Measurements from ENCODE around the gene OTOF.
A peak's percentile ranks its signal among the peaks of the same experiment; 100 is the strongest.
"Not testable (repeated sequence)": the region's sequence is repeated elsewhere in the genome, so short reads cannot be mapped to it uniquely, and the experiment has no call there.

OTOF gene

DNA sequence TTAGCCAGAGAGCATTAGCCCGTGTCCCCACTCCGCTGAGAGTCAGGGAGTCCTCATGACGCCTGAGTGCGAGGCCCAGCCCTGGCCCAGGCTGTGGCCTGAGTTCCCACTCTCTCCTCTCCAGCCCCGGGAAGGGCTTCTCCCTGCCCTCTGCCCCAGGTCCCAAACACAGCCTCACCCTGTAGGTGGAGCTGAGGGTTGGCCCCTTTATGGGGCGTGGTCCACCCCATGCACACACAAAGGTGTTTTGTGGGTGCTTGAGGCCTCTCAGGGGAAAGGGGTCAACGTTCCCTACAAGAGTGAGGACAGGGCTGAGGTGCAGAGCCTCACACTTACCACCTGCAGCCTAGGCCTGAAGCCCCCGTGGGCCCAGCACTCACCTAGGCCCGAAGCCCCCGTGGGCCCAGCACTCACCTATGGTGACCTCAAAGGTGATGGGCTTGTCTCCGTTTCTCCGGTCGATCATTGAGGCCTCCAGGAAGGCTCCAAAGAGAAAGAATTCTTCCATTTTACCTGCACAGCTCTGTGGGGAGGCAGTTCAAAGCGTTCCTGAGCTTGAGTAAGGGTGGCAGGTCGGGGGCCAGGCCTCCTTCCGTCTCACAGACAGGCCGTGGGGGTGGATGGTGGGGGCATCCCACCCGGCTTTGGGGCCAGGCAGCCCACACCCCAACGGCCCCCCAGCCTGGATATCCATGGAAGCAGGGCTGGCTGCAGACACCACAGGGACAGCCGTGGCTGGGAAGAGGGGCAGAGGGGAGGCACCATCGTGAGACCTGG is 2.1 kb upstream of the OTOF start:
- DNase-seq = no peak

DNA sequence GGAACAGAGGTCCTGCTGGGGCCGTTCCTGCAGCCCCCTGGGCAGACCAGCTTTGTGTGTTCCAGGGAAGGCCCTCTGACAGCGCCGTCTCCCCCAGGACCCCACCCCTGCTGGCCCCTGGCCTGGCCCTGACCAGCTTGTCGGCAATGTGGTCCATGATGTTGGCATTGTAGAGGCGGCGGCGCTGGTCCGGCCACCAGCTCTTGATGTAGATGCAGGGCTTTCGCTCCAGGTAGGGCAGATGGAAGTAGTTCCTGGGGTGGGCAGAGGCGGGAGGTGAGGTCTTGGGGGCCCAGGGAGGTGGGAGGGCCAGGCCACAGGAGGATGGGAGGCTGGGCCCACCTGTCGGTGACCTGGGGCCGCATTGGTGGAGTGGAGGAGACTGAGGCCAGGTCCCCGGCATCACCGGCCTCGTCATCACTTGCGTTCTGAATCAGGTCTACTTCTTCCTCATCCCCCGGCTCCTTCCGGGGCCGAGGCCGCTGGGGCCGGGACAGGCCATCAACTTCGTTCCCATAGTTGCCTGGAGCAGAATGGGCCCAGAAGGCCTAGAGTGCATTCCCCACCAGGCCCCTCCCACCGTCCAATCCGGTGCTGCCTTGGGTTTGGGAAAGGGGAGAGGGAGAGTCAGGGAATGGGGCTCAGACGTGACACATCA is 1.3 kb upstream of the OTOF start:
- DNase-seq = no peak

DNA sequence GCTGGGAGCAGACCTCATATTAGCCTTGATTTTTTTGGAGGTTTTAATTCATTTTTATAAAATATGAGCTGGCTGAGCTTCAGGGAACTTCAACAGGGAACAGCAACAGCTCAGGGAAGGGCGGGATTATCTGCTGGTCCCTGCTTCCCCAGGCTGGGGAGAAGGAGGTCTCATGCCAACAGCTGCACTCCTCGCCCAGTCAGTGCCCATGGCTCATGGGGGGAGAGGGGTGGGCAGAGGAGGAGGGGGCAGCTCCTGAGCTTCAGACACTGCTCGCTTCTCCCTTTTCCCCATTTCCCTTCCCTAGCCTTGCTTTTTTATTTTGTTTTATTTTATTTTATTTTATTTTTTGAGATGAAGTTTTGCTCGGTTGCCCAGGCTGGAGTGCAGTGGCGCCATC is 442 bp upstream of the OTOF start:
- DNase-seq = no peak

DNA sequence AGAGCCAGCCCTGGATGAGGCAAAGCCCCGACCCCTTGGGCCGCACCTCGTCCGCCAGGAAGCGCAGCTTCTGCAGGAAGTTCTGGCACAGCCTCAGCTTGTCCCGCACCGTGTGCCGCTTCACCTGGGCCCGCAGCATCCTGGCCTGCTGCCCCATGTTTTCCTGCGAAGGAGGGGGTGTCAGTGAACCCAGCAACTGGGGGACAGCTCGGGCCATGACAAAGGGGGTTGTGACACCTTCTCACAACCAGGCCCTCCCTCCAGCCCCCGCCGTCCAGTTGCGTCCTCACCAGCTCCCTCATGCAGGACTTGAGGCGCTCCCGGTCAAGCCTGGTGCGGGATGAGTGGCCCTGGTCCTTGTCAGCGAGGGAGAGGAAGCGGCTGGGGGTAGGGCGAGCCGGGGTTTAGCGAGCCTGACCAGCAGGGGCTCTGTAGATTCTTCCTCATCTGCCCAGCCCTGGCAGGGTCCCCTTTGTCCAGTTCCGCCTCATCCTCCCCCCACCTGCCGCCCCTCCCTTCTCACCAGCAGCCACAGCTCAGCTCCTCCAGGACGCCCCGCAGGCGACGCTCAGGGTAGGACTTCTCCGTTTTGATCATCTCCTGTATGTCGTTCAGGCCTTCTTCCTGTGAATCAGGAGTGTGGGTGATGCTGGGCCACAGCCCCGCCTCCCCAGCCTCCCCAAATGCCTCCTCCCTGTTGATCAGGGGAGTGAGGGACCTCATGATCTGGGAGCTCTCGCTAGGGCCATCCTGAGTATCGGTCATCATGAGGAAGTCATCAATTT is 606 bp downstream of the OTOF start:
- no peak for DNase-seq

DNA sequence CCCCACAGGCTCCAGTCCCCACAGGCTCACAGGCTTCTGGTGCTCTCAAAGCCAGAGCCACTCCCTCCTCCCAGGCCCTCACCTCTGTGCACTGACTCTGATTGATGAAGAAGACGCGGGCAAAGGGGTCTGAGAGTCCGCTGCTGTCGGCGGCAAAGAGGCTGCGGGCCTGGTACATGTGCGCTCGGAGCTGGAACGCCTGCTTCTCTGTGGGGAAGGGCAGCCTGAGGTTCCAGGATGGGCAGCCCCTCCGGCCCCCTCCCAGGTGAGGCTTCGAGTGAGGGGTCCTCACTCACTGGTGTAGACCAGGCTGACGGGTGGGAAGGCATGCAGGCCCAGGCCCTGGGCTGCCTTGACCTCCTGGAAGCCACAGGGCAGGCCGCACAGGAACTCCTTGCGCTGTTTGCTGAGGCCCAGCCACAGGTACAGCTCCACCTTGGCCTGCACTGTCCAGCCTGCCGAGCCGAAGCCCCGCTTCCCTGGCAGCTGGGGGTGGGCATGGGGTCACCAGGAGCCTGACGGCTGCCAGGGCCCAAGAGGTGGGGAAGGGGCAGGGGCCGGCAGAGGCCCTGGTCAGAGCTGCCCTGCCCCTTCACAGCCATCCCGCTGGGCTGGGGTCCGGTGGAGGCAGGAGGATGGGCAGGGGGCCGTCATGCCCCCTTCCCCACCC is 2.0 kb downstream of the OTOF start:
- no peak for DNase-seq

DNA sequence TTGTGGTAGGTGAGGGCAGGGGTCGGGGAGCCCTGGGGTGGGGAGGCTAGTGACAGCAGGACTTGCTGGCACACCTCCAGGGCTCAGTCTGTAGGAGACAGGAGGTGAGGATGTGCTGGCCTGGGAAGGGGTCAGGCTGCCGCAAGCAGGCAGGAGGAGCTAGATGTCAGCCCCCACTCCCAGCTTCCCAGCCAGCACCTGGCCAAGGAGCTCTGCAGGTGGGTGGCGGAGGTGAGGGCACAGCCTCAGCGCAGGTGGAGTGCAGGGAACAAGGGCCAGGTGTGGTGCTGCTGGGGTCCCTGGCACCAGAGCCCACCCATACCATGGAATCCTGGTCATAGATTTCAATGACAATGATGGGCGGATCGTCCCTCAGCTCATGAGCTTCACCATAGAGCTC is 2.9 kb downstream of the OTOF start:
- no peak for DNase-seq

DNA sequence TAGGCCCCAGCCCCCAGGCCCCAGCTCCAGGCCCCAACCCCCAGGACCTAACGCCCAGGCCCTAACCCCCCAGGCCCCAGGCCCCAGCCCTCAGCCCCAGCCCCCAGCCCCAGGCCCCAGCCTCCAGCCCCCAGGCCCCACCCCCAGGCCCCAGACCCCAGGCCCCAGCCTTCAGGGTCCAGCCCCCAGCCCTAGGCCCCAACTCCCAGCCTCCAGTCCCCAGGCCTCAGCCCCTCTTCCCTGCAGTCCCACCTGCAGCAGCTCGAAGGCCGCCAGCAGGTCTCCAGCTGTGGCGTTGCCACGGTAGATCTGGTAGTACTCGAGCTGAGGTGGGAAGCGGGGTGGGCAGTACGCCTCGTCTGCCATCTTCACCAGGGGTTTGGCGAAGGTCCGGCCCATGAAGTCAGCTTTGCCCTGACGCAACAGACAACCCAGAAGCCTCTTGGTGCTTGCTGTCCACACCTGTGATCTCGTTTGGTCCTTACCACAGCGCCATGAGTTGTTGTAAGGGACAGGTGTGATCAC is 3.6 kb downstream of the OTOF start:
- DNase-seq = no peak

DNA sequence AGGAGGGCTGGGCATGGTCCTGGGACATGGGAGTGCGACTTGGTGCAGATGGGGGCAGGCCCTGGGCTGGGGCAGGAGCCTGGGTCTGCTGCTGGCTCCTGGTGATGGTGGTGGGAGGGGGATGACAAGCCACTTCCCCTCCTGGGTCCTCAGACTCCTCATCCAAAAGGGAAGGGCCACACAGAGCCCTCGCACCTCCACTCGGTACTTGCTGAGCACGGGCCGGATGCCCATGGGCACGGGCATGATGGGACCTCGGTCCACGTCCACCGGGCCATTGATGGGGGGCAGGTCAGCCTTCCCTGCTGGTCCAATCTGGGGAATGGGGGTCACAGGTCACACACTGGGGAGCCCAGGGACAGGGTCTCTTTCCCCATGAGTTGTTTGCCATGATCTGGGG is 4.1 kb downstream of the OTOF start:
- no peak for DNase-seq

DNA sequence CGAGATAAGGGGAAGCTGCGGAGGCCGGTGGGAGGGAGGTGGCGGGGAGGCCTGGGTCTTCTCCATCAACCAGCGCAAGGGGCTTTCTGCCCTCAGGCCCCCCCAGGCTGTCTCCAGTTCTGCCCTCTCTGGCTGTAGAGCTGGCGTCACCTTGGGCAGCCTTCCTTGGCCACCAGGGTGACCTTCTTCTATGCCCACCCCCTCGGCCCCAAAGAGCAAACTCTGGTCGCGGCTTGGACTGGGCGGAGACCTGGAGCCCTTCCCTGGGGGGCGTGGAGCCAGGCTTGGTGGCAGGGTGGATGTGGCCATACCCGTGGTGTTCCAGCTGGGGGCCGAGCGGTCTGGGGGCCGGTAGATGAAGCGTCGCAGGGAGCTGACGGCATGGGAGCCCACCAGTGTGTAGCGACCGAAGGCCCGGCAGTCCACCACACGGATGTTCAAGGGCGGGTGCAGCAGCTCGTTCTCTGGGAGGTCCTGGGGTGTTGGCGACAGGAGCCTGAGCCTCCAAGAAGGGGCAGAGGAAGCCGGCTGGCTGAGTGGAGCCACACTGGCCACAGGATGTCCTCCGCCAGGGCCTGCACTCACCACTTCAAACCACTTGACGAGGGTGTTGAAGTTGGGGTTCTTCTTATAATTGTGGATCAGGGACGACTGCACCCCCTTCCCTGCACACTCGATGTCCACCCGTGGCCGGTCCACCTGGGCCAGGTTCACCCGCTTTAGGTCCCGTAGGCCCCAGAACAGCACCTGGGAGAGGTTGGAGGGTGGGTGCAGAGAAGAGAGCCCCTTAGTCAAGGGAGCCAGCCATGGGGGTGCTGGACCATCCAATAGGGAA is 4.9 kb downstream of the OTOF start:
- no peak for DNase-seq

DNA sequence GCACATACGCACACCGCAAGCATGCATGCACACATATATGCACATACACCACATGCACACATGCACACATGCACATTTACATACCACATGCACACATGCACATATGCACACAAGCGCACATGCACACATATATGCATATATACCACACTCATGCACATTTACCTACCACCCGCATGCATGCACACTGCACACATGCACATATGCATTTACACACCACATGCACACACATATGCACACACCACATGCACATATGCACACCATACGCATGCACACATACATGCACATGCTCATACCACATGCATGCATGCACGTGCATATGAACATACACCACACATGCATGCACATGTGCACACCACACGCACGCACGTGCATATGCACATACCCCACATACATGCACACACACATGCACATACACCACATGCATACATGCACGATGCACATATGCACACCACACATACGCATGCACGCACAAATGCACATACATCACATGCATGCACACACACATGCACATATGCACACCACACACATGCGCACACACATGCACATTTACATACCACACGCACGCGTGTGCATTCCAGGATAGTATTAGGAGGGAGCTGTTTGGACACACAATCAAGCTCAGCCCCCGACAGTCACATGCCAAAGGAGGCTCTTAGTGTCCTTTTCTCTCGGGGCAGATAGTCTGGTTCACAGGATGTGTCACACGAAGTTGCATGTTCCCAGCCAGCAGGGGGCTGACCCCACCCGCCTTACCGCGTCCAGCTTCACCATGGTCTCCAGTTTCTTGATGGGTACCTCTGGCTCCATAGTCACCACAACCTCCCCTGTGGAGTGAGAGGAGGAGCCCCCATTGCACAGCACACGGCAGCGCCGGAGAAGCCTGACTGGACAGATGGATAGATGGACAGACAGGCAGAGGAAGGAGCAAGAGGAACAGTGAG is 5.9 kb downstream of the OTOF start:
- no peak for DNase-seq

DNA sequence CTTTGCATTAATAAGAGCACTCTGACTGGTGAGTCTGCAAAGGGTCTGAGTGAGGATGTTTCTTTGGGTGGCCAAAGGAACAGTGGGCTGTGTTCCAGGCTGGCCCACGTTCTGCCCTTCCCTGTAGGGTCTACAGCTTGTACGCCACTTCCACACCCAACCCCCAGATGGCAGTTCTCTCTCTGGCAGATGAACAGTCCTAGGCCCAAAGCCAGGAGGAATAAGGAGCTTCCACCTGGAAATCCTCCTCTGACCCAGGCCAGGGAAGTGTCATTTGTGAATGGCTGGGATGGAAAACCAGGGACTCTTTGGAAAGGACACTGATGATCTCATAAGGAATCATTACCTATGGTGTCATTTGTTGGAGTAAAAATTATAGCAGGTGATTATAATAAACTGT is 6.6 kb downstream of the OTOF start:
- no peak for DNase-seq

DNA sequence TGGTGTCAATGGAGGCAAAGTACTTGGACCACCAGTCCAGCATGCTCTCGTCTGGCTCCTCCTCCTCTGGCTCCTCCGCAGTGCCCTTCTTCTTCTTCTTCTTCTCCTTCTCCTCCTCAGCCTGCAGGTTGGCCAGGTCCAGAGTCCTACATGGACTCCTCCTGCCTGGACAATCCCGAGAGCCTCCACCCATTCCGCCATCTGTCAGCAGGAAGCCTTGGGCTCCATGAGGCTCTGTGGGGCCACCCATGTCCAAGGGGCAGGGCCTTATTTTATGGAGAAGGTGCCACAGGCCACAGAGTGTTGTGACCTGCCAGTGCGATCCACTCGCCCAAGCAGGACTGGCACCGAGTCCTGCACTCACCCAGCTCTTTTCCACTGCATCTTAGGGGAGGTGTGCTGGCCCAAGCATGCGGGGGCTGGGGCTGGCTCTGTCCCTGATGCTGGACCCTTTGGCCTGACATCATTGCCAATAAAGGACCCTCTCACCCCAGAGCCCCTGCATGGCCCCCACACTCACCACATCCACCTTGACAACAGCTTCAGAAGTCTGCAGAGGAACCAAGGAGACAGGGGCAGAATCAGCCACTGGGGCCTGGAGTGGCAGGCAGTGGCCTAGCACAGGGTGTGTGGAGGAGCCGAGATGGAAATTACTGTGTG is 7.2 kb downstream of the OTOF start:
- DNase-seq = no peak

DNA sequence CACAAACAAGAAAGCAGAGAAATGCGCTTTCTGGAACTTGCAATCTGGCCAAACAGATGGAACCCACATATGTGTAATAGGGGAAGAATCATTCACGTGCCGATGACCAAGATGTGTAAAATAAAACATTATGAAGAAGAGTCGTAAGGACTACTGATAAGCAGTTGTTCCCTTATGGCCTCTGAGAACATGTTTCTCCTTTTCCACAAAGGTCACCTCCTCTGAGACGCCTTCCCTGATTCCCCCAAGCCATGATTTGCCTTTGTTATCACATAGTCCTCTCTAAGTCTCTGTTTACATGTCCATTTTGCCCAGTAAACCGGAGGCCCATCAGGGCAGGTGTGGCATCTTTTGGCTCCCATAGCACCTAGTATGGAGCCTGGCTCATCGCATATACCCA is 8.0 kb downstream of the OTOF start:
- no peak for DNase-seq

DNA sequence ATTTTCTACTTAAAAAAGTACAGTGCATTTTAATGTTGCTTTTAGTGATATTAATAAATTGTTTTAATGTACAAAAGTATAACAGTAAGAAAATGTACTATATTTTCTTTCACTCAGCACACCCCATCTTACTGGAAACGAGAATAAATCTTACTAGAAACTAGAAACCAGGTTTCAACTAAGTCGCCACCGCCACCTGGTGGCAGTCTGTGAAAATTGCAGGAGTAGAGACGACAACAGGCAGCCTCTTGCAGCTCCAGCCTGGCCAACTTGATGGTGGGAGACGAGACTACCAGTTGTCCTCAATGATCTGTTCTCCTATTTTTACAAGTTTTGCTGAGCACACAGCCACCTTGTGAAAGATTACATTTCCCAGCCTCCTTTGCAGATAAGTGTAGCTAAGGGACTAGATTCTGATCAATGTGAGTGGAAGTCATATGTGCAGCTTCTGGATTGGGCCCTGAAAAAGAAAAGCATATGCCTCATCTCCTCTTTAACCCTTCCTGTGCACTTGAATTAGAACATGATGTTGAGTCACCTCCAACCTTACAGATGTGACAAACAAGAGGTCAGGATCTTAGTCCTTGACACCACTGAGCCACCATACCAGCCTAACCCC is 8.7 kb downstream of the OTOF start:
- peak; percentile 6 for DNase-seq

DNA sequence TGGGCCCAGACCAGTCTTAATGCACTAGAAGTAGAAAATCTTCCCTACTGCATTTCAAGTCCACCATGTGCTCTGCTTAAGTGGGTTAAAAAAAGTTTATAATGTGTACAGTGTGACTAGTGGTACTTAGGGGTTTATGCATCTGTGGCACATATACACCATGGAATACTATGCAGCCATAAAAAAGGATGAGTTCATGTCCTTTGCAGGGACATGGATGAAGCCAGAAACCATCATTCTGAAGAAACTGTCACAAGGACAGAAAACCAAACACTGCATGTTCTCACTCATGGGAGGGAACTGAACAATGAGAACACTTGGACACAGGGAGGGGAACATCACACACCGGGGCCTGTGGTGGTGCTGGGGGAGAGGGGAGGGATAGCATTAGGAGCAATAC is 9.4 kb downstream of the OTOF start:
- DNase-seq = not testable (repeated sequence)

DNA sequence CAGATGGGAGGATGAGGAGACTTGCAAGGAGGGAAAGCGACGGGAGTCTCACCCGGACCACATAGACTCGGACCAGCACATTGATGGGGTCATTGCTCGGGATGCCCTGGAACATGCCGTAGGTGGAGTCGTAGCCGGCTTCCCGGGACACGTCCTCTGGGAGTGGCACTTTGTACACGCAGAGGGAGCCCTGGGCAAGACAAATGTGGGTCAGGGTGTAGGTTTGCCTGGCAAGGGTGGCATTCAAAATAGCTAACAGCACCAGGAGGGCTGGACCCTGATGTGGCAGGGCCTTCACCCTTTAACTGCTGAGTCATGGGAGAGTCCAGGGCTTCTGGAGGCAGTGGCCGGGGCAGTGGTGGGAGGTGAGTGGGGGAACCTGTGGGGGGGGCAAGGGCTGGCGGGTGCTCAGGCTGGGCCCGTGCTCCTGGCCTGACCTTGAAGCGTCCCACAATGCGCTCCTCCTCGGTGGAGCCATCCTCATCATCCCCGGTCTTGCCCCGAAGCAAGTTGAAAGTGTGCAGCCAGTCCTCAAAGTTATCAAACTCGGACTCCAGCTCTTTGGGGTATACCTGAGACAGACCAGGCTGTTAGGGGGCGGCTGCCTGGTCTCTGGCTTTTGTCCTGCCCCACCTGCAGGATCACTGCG is 11.1 kb downstream of the OTOF start:
- DNase-seq = no peak

DNA sequence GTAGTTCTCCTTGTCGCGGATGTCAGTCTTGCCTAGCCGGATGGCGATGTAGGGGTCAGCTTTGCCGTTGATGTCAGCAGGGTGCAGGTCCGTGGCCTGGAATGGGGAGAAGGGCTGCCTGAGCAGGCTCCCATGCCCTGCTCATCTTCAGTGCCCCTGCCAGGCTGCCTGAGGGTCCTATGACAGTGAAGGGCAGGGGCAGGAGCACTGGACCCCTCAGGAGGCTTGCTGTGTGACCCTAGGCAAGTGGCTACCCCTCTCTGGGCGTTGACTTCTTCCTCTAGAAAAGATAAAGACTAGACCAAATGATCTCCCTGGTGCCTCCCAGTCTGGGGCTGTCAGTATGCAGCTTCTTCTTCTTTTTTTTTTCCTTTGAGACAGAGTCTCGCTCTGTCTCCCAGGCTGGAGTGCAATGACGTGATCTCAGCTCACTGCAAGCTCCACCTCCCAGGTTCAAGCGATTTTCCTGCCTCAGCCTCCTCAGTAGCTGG is 11.9 kb downstream of the OTOF start:
- DNase-seq = no peak

DNA sequence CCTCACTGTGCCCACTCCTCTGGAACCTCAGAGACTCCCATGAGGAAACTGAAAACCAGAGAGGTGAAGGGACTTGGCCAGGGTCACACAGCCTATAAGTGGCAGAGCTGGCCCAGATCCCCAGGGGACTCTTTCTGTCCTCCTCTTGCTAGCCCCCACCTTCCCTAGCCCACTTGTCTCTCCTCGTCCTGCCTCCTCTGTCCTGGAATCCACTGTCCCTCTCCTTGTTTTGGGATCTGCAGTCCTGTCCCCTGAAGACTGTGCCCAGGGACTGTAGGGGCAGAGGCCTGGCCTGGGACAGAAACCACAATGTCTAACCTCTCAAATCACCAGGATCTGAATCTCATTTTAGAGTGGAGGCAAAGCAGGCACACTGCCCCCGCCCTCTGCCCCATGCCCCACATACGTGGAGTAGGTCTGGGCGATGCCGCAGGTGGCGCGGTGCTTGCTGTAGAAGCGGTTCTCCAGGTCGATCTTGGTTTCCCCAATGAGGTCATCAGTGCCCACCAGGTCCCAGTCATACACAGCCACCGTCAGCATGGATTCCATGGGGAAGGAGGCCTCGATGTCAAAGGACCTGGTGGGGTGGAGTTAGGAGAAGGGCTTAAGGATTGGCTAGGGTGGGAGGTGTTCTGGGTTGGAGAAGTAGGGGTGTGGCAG is 12.5 kb downstream of the OTOF start:
- no peak for DNase-seq

Data from NCI-H2029 treated with DMSO at 0.1 percent for 48 hours (cell line).